Renal cortical epithelial cell (primary cell): Measurements from ENCODE around the gene FBXO36. TPM values are rescaled to one million over a fixed set of nuclear protein-coding genes. Genes with fewer than 3 reads are reported as not detected.
A peak's percentile ranks its signal among the peaks of the same experiment; 100 is the strongest.
"Not testable (repeated sequence)": the region's sequence is repeated elsewhere in the genome, so short reads cannot be mapped to it uniquely, and the experiment has no call there.

Experiments used
- DNase-seq: peaks from one replicate; pipeline ENCODE4 v3.0.0-alpha.2; 2011; ENCODE audit warnings: low read depth
- total RNA-seq: library from RNA; depleted of rRNA; stranded (reverse); fragments of >200 nt; gene quantifications from 2 replicates; pipeline ENCODE4 v1.2.3, GENCODE V29; 2014

The FBXO36 gene, protein sequence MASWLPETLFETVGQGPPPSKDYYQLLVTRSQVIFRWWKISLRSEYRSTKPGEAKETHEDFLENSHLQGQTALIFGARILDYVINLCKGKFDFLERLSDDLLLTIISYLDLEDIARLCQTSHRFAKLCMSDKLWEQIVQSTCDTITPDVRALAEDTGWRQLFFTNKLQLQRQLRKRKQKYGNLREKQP
- 4.2 and 8.0 TPM in 2 replicates for total RNA-seq

DNA sequence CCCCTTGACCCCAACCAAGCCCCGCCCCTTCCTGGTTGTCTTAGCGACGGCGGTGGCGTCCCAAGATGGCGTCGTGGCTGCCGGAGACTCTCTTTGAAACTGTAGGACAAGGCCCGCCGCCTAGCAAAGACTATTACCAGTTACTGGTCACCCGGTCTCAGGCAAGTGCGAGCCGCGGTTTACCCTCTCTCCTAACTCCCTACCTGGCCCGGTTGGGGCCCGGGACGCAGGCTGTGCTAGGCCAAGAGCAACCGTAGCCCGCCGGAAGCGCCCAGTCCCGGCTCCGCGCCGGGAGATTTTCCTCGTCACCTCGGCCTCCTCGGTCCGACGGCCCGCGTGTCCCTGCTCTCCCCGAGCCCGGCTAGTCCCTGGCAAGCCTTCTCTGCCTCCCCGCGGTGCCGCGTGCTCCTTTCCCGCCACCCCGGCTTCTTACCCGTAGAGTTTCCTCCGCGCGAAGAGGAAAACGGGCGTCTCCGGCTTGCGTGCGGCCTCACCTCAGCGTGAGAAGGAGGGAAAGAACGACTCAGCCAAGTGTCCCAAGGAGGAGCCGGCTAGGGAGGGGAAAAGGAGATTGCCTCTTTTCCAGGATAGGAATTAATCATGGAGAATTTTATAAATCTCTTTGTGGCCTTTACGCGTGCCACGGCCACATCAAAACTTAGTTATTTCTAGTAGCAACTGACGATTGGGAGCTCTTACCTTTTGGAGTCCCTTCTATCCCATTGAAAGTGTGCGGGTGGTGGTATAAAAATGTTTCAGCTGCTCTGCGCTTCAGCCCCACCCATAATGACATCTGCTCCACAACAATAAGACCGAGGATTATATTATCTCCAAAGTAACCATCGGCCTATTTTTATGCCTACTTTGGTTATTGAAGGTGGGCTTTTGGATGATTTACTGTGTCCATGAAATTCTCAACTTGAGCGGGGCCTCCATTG lies at the start of gene FBXO36:
Gene FBXO36, plus strand, starts transcription at position 55 of the 938 bp plus-strand sequence. Its CDS starts 11 bp downstream, at position 66.
- peak; percentile 33 for DNase-seq

DNA sequence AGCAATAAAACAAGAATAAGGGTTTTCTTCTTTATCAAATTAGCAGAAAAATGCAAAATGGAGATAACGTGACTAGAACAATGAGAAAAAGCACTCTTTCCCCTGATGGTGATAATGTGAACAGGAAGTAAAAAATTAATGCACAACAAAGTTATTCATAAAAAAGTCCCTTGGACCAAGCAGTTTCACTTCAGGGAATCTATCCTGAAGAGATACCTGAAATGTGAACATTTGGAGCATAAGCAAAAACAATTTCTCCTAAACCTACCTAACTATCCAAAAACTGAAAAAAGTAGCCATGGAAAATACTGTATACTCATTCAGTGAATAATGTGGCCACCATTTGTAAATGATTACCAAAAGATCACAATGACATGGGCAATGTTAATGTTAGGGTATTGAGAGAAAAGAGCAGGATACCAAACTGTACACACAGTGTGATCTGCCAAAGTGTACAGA lies 49.2 kb upstream of the FBXO36 start:
- DNase-seq: peak; percentile 54

DNA sequence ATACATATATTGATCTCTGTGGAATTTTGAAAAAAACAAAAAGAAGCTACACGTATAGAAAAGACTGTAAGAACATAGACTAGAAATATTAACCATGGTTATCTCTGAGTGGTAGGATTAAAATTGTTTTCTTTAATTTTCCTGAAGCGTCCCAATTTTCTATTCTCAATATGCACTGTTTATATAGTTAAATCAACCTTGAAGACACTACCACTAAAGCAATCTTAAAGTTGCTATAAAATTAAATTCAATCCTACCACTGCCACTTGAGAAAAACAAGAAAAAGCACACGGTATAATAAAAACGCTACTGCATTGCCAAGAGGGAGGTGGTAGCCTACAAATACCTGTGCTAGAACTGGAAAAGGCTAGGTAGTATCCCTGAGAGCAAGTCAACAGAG lies 47.7 kb upstream of the FBXO36 start:
- no peak for DNase-seq

DNA sequence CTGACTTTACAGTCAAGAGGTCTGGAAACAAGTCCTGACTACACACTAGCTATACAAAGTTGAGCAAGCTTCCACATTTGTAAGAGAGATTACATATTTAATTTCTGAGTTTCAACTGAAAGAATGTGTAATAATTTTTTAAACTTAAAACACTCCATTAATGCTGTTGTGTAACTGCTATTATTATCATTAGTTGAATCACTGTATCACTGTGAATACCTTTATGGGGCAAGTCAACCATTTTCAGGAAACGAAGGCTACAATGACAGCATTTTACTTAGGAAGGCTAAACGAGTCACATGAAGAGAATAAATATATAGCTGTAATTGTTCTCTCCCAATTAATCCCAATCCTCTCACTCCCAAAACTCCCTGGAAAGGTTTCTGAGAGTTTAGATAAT lies 46.8 kb upstream of the FBXO36 start:
- DNase-seq: no peak

DNA sequence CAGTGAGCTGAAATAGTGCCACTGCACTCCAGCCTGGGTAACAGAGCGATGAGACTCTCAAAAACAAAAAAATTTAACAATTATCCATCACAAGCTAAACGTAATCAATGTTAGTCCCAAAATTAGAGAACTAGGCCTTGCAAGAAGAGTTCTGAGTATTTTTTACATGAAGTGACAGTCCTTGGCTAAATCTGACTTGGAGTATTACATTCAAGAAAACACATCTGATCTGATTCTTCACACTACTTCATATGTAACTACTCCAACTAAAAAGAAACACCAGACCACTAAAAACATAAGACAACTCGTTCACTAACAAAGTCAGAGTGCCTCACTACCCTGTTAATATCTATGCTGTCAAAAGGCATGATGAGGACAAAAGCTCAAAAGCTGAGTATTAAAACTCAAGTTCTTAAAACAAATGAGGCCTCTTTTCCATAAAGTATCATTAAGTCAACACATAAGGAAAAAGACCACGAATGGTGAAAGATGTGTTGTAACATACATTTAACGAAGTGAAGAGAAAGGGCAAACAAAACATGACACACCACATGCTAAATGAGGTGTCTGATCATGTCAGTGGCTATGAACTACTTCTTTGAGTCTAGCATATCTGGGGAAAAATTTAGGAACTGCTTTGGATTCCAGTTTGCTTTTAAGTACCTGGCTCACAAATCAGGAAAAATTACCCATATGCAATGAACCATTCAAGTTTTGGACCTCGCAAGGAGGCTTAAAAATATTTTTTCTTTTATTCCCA lies 42.9 kb upstream of the FBXO36 start:
- DNase-seq: no peak

DNA sequence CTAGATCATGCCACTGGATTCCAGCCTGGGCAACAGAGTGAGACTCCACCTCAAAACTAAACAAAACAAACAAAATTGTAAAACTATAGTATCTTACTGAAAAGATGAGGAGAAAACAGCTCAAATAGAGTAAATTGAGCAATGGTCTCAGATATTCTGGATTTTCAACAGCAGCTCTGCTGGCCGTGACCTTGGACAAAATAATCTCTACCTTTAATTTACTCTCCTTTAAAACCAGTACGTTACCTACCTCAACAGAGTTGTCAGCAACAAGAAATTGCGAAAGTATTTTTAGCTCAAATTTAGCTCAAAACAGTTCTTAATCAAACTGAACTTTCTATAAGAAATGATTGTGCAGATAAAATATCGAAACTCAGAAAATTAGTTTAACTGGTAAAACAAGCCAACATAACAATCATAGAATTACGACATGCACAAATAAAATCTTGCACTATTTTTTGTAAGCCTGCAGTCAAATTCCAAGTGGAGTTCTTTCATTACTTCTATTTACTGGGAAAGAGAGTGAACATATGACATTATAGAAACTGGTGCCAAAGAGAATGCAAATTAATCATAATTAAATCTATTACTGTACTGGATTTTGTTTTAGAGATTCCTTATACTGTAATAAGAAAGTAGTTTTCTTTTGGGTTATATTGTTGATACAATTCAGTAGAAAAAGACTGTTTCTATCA lies 41.3 kb upstream of the FBXO36 start:
- DNase-seq: no peak

DNA sequence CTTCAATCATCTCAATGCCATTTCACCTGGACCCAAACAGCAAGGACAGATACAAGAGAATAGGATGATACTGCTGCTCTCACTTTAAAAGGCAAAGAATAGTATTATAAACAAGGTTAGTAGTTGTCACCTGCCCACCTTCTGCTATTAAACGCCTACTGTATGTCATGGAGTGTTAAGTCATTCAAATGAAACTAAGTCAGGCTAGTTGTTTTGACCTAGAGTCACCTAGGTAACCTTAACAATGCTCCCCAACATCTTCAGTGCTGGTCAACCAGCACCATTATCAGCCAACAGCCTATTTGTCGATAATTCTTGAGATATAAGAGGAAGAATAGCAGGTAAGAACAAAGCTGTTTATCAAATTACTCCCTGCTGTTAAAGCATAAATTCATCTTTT lies 39.7 kb upstream of the FBXO36 start:
- DNase-seq: no peak

DNA sequence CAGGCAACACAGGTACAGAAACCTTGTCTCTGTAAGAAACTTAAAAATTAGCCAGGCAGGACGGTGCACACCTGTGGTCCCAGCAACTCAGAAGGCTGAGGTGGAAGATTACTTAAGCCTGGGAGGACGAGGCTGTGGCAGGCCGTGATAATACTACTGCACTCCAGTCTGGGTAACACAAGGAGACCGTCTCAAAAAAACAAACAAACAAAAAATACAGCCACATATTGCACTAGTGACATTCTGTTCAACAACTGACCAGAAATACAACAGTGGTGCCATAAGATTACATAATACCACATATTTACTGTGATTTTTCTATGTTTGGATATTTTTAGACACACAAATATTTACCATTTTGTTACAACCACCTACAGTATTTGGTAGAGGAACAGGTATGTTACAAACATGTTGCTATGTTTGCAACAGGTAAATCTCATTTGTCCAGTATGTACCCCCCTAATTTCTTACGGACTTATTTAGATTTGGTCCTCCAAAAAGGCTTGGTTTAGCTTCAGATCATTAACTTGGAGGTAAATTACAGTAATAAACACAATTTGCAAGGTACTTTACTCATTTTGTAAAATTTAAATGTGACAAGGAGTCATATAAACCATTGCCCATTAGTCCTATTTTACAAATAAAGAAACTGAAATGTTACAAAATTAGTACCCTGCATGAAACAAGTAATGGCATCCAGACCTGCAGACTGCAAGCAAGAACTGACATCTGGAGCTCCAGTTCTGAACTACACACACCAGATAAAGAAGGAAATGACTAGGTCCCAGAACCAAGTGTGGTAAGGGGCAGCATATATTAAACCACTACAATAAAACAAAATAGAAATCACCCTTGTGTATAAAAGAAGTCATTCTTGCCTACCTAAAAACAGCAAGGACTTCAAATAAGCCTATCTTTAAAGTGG lies 37.3 kb upstream of the FBXO36 start:
- DNase-seq: no peak

DNA sequence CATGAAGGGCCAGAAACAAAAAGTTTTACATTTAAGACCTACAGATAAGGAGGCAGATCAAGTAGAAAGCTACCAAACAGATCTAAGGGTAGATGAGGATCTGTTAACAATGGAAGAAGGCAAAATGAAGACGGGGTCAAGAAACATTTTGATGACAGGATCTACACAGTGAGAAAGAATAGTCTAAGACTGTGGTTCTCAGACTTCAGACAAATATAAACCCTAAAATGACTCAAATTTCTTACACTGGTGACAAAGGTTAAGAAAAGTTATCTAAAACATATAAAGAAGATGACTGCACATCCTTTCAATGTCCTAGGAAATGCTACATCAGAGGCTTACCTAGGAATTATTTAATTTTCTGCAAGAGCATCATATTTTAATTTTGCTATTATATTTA lies 34.9 kb upstream of the FBXO36 start:
- DNase-seq: no peak

DNA sequence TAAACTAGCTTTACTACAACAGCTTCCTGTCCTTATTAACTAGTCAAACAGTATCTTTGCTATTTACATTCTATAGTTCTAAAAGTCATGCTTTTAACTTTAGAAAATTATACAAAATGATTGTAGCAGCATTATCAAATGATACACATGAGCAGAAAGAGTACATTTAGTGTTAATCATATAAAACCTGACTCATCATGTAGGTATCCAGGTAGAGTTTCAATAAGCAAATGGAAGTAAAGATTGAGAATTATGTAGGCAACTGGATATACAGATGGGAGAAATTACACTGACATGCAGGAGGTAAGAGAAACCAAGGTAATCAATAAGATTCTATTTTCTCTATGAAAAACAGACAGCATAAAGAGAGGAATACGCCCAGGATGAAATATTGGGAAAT lies 34.3 kb upstream of the FBXO36 start:
- DNase-seq: no peak

DNA sequence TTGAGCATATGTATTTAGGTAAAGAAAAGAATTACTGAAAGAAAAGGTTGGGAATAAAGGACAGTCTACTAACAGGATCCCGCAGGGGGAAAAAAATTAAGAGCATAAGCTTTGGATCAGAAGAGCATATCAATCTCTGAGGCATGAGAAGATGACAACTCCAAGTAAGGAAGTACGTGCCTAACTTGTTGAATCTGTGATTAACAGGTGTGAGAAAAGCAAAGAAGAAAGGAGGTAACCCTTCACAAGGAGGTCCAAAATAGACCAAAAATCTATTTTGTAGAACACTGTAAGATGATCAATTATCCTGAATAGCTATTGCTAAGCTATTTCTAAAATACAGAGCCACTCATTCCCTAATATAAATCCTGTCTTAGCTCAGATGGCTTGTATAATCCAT lies 33.3 kb upstream of the FBXO36 start:
- no peak for DNase-seq

DNA sequence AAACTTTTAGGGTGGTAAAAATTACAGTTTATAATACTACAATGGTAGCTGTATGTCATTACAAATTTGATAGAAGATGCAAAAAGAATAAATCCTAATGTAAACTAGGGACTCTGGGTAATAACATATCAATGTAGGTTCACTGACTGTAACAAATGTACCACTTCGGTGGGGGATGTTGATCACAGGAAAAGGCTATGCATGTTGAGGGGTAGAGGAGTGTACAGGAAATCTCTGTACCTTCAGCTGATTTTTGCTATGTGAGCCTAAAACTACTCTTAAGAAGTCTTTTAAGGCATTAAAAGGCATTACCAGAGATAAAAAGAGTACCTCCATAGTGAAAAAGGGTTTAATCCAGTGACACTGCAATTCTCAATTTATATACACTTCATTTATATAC lies 25.4 kb upstream of the FBXO36 start:
- DNase-seq: no peak

DNA sequence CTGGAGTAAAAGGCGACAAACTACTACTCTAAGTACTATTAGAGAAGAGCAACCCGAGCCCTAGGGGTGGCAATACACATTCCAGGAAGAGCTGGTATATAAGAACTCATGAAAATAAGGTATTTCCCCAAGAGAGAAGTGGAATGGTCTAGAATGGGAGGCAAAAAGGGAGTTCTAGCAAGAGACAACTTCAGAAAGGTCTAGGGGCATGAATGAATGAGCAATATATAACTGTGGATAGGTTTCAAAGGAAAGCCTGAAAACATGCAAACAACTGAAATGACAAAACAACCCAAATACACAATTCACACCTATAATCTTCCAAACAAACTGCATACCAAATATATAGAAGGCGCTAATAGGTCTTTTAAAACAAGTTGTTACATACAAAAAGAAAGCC lies 22.7 kb upstream of the FBXO36 start:
- no peak for DNase-seq

DNA sequence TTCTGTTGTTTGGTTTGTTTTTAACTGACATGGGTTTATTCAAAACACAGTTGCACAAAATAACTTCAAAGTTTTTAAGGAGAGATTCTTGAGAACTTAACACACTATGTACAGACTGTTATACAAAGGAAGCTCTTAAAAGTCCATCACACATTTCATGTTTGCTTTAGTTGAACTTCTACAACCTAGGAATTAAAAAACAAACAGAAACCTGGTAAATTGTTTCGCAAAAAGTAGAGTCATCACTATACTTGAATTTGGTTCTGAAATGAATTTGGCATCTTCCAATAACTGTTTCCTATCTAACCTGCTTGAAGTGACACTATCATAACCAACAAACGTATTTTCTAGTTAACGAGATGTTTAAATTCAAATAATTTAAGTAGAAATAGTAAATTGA lies 22.3 kb upstream of the FBXO36 start:
- DNase-seq: no peak

DNA sequence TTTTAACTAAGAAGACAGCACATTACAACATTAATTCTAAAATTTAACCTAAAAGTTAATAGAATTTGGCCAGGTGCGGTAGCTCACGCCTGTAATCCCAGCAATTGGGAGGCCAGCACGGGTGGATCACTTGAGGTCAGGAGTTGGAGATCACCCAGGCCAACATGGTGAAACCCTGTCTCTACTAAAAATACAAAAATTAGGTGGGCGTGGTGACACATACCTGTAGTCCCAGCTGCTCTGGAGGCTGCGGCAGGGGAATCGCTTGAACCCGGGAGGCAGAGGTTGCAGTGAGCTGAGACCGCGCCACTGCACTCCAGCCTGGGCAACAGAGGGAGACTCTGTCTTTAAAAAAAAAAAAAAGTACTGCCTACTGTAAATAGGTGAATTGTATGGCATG lies 21.8 kb upstream of the FBXO36 start:
- DNase-seq: not testable (repeated sequence)

DNA sequence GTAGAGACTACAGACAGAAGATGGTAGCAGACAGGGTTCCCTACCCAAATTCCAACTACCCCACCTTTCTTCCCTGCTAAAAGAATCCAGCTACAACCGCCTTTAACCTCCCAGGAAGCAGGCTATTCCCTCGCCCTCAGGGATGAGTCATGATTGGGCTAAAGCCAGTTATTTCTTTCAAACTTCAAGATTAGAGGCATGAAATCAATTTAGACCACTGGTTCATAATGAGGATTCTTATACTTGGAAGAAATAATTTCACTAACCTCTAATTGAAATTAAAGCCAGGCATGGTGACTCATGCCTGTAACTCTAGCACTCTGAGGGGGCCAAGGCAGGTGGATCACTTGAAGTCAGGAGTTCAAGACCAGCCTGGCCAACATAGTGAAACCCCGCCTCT lies 20.5 kb upstream of the FBXO36 start:
- DNase-seq: peak; percentile 87

DNA sequence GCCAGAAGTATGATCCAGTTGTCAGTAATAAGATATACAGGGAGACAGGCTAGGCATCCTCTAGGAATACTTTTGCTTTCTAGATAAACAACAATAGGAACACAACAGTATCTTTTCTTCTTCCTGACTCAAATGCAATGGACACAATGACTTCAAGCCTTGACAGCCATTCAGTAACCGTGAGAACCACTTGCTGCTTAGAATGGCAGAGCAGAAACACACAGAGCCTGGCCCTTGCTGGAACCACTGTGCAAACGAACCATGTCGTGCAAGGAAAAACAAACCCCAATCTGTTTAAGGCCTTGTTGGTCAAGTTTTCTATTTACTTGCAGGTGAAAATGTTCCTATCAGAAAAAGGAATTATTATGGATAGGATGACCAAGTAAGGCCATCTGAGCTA lies 19.3 kb upstream of the FBXO36 start:
- DNase-seq: no peak

DNA sequence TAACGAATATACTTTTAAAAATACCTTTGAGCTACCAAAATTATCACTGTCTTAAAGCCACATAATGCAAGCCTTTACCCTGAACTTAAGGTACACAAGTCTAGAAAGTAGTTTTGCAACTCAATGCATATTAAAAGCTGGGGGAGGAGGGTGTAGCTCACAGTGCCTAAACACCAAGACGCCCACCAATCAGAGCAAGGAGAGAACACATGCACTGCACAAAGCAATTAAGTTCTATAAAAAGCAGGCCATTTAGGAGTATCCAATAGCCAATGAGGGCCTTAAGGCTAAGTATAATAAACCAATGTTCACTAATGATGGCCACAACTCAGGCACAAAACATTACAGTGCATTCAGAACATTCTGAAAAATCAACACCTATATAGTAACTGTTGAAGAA lies 16.7 kb upstream of the FBXO36 start:
- no peak for DNase-seq

DNA sequence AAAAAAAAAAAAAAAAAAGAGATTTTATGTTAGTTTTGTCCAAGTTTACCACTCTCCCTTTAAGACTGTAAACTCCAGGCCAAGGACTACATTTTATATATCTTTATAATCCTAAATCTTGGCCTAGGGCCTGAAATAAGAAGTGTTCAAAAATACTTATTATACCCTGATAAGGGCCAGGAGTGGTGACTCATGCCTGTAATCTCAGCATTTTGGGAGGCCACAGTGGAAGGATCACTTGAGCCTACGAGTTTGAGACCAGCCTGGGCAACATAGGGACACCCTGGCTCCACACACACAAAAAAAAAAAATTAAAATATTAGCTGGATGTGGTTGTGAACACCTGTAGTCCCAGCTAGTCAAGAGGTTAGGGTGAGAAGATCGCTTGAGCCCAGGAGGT lies 13.2 kb upstream of the FBXO36 start:
- no peak for DNase-seq

DNA sequence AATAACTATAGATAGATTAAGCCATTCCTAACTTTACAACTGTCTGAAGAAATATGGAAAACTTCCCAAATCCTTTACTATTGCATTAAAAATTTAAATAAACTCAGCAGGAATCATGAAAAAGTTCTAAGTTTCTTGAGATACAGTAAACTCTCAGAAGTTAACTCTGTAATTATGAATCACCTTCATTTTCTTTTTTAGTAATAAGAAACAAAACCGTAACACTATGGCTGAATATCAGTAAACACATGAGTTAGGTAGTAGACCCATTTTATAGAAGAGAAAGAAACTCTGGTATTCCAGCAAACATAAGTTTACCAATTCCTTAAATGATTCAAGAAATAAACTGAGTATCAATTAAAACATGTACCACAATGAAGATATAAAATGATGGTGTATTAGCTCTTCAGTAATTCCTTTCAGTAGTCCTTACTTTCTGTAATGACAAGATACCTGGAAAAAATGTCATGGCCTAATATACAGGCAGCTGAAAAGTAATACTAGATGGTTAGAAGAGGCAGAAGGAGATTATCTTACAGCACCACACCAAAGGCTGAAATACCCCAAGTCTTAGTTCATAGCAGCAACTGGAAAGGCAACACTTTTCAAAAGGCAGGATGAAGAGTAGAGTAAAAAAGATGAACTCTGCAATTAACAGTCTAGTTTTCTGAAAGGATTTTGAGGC lies 12.0 kb upstream of the FBXO36 start:
- DNase-seq: no peak
